COR-L47 (cell line): ENCODE data around the gene MPL.

Source experiments
- DNase-seq: peaks from one replicate; lab custom pipeline; 2025; lab: John Stamatoyannopoulos, UW

The MPL gene

DNA sequence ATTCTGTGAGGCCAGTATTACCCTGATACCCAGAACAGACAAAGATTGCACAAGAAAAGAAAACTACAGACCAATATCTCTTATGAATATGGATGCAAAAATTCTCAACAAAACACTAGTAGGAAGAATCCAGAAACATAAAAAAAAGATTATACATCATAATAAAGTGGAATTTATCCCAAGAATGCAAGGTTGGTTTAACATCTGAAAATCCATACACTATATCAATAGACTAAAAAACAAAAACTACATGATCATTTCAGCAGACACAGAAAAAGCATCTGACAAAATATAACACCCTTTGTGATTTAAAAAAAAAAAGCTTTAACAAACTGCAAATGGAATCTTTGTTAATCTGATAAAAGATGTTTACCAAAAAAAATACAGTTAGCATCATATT lies 12.2 kb upstream of the MPL start:
- DNase-seq = no peak

DNA sequence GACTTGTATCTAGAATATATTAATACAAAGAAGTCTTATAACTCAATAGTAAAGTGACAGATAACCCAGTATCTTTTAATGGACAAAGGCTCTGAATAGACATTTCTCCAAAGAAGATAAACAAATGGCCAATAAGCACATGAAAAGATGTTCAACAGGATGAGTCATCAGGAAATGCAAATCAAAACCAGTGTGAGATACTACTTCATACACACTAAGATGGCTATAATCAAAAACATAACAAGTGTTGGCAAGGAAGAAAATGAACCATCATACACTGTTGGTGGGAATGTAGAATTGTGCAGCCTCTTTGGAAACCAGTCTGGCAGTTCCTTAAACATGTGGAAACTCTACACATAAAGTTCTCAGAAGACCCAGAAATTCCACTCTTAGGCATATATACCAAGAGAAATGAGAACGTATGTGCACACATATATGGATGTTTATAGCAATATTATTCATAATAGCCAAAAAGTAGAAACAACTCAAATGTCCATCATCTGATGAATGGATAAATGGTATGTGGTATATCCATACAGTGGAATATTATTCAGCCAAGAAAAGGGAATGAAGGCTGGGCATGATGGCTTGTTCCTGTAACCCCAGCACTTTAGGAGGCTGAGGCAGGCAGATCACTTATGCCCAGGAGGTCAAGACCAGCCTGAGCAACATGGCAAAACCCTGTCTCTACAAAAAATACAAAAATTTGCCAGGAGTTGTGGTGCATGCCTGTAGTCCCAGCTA lies 9.9 kb upstream of the MPL start:
- DNase-seq = no peak

DNA sequence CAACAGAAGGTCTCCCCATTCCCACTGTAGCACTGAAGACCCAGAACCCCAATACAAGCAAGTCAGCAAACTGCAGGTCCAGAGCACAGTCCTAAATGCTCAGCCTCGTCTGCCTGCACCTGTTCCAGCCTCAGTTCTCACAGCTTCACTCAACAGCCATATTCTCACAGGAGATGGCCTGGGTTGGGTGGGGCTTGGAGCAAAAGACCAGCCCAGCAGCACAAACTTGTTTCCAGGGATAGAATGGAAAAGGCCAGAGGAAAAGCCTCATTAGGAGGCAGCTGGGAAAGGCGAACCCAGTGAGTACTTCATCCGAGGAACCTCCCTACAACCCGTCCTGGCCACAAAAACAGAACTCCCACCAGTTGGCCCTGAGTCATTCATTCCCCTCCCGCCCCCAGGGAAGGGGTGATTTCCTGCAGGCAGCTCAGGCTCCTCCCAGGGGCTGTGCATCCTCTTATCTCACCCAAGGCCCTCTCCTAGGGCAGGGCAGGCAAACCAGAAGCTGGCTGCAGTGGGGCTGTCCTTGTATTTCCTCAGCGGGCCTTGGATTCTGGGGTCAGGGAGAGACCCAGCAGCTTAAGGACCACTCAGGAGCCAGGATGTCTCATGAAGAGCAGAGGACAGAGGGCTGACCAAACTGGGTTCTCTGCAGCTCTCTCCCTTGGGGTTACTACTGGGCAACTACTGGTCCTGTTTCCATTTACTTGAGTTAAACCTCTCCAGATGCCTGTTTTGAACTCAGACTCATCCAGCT lies 7.4 kb upstream of the MPL start:
- no peak for DNase-seq

DNA sequence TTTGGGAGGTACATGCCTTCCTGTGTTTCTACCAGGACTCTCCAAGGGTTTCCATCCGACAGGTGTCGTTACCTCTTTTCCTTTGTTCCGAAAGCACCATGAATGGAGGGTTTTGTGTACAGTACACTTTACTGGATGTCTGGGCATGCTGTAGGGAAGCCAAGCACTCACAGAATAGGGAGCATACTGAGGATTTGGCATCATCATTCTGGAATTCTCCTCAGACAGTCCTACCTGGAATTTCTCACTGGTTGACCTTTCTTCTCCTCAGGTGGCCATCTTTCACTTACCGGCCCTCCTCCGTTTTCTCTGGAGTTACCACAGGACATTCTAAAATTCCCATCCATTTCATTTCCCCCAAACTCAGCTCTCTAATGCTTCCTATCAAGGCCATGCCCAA lies 5.9 kb upstream of the MPL start:
- no peak for DNase-seq

DNA sequence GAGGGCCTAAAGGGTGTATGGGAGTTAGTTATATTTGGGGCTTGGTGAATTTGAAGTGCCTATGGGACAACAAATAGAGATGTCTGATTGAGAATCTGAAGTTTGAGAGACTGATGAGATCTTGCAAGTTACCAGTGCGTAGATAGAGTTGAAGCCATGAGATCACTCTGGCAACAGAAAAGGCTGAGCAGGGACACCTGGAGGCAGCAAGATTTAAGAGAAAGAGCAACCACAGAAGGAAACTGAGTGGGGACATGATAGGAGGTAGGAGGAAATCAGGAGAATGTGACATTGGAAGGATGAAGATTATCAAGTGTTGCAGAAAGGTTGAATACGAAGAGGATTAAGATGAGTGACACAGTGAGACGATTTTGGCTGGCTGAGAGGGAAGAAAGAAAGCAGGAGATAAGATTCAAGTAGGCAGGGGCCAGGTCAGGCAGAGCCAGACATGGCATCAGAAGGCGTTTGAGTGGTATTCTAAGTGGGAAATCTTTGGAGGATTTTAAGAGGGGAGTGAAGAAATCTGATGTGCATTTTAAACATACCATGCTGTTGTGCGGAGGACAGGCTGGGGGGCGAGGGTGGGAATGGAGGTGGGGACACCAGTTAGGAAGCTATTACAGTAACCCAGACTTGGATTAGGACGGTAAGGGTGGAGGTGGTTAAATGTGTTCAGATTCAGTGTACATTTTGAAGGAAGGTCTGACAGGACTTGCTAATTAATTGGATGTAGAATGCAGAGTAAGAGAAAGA lies 3.0 kb upstream of the MPL start:
- DNase-seq = no peak

DNA sequence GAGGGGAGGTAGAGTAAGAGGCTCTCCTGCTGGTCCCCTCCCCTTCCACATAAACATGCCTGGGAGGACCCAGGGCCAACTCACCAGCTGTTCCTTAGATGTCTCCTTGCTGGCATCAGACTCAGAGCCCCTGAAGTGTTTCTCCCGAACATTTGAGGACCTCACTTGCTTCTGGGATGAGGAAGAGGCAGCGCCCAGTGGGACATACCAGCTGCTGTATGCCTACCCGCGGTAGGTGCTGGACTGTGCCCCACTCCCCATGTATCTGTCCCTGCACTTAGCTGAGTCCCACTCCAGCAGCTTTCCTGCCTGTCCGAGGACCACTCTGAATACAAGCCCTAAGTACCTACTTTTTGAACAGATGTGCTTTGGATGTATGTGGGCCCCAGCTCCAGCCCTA lies 383 bp downstream of the MPL start:
- no peak for DNase-seq

DNA sequence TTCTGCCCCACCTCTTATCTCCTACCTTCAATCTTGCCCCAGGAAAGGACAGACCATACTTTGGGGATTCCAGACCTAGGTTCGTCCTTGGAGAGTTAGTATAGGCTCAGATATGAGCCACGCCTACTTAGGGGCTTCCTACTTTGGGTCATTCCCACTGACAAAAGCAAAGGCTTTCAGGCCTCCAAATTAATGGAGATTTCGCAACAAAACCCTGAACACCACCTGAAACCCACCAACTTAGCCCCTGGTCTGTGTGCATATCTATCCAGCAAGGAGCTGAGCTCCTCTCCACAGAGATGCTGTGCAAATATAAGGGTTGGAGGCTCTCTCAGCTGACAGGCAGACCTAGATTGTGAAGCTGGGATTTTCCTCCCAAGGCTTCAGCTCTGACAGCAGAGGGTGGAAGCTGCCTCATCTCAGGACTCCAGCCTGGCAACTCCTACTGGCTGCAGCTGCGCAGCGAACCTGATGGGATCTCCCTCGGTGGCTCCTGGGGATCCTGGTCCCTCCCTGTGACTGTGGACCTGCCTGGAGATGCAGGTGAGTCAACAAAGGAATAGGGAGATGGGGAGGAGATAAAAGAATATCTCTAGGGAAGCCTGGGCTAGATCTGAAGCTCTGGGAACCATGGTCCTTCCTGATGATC lies 2.1 kb downstream of the MPL start:
- no peak for DNase-seq

DNA sequence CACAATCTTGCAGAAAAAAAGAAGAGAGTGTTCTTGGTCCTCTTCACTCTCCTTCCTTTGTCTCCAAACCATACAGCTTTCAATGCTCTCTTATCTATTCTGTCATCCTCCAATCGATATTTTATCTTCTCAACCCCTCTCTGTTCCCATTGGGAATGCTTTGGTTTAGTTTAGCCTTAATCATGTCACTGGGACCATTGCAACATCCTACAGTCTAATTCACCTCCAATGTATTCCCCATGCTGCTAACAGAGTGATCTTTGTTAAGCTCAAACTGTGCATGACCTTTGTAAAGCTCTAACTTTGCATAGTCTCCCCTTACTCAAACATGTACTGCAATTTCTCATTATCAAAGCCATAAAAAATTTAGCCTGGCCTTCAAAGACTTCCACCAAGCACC lies 2.9 kb downstream of the MPL start:
- no peak for DNase-seq

DNA sequence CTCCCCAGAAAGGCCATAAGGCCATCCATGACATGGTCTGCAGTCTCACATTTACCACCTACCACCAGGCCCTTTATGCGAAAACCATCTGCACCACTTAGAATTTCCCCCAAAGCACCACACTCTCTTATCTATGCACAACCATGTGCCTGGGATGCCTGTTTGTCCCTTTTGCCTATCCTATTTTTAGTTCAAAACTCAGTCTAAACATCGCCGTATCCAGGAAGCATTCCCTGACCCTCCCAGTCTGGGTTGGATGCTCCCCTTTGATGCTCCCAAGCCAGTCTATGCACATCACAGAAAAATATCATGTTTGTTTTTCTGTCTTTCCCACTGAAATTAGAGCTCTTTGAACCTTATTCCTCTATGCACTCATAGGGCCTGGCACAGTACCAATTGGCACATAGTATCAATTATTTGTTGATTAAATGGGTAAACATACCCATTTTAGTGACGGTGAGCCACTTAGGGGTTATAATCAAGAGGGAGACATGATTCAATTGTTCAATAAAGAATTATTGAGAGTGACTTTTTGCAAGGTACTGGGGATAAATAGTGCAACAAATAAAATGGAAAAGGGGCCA lies 6.7 kb downstream of the MPL start:
- DNase-seq = no peak

DNA sequence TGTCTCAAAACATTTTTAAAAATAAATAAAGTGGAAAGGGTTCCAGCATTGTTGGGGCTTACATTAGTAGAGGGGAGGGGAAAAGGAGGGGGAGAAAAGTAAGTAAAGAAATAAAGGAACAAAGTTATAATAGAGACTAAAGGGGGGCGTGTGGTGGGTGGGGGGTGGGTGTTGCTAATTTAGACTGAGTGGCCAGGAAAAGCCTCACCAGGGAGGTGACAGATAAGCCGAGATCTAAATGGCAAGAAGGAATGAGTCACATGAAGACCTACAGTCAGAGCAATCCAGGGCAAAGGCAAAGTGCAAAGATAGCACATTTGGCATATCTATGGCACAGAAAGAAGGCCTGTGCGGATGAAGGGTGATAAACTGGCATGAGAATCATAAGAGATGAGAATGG lies 7.5 kb downstream of the MPL start:
- no peak for DNase-seq

DNA sequence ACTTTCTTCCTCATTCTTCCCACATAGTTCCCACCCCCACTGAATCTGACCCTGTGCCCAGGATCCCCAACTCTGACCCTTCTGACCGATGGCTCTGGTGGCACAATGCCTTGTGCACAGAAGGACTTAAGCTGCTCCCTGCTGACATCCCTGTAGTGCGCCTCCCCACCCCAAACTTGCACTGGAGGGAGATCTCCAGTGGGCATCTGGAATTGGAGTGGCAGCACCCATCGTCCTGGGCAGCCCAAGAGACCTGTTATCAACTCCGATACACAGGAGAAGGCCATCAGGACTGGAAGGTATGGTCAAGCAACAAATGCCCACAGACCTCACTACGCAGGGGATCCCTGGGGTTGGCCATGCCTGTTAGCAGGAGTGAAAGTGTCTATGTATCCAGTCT lies 9.0 kb downstream of the MPL start:
- DNase-seq = no peak

DNA sequence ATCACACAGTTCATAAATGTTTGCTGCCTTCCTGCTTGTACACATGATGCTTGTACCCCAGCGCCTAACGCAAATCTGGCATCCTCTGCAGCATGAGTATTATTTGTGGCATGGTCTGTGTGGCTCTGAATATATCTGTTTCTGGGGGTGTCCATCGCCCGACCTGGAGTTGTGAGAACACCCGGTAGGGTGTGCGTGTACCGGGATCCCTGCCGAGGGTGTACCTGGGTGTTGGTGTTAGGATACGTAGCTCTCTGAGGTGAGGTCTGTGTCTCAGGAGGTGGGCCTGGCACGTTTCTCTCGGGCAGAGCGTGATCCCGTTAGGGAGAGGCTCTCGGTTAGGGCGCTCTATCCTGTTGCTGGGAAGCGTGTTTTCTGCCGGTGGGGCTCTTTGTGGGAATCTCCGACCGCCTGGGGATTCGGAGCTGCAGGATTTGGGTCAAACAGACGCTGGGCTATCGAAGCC lies 10.8 kb downstream of the MPL start:
- peak; percentile 84 for DNase-seq

DNA sequence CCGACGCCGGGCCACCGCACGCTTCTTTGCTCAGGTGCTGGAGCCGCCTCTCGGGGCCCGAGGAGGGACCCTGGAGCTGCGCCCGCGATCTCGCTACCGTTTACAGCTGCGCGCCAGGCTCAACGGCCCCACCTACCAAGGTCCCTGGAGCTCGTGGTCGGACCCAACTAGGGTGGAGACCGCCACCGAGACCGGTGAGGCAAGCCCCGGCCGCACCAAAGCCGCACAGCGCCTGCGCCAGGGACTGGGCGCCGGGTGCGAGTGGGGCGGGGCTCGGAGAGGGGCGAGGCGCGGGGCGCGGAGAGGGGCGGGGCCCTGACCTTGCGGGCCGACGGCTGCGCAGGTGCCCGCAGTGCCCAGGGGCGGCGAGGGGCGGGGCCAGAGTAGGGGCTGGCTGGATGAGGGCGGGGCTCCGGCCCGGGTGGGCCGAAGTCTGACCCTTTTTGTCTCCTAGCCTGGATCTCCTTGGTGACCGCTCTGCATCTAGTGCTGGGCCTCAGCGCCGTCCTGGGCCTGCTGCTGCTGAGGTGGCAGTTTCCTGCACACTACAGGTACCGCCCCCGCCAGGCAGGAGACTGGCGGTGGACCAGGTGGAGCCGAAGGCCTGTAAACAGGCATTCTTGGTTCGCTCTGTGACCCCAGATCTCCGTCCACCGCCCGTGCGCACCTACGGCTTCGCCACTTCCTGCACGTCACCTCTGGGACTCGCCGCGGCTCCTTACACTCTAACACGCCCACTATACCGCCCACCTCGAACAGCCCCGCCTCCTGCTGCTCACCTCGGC lies 11.4 kb downstream of the MPL start:
- DNase-seq = peak; percentile 94

DNA sequence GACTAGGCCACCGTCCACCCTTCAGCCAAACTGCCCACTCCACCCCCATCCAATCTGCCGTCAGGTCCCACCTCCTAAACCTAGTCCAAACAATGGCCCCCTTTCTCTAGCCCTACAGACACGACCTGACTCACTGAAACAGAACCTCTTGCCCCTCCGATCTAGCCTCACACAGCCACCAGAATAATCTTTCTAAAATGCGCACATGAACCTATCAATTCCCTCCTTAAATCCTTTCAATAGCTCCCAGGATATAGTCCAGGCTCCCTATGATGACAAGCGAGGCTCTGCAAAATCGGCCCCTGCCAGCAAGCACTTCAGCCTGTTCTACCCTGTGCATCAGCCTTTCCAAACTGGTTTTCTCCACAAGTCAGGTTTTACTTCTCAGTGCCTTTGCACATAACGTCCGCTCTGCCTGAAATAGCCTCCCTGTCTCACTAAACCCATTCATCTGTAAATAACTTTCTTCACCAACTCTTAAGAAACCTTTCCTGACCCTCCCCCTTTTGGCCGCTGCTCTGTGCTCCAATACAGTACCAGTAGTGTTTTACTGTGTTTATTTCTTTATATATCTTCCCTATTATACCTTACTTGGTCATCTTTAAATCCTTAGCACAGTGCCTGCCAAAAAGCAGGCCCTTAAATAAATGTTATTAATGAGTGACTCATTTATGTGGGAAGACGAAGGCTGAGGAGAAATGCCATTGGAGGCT lies 12.1 kb downstream of the MPL start:
- no peak for DNase-seq

DNA sequence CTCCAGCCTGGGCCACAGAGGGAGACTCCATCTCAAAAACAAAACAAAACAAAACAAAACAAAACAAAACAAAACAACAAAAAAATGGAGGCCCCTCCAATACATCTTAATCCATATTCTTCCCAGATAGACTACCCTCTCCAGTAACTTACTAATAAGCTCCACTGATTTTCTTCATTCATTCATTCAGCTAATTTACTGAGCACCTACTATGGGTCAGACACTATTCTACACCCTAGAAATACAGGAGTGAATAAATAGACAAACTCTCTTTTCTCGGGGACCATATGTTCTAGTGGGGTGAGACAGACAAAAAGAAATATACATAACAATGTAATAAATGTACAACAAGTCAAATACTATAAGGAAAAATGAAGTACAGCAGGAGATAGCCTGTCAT lies 13.4 kb downstream of the MPL start:
- no peak for DNase-seq

DNA sequence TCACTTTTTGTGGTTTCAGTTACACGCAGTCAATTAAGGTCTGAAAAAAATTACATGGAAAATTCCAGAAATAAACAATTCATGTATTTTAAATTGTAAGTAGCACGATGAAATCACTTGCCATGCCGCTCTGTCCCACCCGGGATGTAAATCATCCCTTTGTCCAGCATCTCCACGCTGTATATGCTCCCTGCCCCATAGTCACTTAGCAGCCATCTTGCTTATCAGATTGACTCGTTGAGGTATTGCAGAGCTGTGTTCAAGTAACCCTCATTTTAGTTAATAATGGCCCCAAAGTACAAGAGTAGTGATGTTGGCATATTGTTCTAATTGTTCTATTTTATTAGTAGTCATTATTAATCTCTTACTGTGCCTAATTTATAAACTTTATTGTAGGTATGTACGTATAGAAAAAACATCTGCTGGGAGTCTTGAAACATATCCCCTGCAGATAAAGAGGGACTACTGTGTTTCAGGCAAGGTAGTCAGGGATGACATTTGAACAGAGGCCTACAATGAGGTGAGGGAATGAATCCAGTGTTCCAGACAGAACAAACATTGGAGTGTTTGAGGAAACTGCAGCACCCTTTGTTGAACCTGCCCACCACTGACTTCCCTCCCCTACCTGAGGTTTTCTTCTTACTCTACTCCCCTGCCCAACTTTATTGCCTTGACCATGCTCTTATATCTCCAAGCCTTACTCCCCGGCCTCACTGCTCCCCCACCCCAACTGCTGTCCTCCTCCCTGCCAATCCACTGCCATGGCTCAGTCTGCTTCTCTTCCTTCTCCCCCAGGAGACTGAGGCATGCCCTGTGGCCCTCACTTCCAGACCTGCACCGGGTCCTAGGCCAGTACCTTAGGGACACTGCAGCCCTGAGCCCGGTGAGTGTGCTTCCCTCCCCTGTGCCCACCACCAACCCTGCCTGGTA lies 14.1 kb downstream of the MPL start:
- no peak for DNase-seq

DNA sequence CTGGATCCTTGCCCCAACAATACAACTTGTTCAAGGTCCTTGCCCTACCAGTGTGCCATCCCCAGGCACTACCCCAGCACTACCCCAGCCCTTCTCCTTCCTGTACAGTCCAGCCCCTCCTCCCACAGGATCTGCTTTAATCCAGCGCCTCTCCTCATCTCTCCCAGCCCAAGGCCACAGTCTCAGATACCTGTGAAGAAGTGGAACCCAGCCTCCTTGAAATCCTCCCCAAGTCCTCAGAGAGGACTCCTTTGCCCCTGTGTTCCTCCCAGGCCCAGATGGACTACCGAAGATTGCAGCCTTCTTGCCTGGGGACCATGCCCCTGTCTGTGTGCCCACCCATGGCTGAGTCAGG lies 14.7 kb downstream of the MPL start:
- no peak for DNase-seq

DNA sequence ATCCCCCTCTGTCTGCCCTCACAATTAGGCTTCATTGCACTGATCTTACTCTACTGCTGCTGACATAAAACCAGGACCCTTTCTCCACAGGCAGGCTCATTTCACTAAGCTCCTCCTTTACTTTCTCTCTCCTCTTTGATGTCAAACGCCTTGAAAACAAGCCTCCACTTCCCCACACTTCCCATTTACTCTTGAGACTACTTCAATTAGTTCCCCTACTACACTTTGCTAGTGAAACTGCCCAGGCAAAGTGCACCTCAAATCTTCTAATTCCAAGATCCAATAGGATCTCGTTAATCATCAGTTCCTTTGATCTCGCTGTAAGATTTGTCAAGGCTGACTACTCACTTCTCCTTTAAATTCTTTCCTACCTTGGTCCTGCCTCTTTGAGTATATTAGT lies 15.3 kb downstream of the MPL start:
- DNase-seq = no peak

DNA sequence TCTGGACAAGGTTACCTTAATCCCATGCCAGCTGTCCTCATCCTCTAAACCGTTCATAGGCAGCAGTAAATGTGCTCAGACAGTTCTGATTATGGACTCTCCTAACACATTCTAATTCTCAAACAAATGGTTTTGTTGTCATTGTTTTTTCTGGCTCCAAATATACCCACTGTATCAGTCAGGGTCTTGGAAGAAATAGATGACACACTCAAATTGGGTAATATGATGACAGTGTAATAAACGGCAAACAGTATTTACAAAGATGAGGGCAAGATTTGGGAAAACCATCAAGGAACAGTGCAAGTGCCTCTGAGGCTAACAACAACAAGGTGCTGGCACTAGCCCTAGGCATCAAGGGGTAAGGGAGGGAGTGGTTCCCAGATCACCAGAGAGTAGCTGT lies 16.9 kb downstream of the MPL start:
- no peak for DNase-seq

DNA sequence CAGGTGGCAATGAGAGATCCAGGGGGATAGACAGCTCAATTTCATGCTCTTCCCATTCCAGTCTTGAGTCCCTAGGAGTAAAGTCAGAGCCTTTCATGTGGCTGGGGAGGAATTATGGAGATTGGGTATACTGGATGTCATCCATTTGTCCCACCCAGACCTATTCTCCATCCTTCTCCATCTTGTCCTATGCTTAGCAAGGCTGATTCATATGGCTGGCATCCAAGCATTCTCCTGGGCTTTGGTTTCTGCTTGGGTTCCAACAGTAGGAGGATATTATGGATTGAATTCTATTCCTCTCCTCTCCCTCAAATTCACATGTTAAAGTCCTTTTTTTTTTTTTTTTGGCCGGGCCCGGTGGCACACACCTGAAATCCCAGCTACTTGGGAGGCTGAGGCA lies 17.3 kb downstream of the MPL start:
- DNase-seq = no peak
